ENCODE measurements around the gene TRIM7.
"Not testable (repeated sequence)": the region's sequence is repeated elsewhere in the genome, so short reads cannot be mapped to it uniquely, and the experiment has no call there.

The TRIM7 gene

DNA sequence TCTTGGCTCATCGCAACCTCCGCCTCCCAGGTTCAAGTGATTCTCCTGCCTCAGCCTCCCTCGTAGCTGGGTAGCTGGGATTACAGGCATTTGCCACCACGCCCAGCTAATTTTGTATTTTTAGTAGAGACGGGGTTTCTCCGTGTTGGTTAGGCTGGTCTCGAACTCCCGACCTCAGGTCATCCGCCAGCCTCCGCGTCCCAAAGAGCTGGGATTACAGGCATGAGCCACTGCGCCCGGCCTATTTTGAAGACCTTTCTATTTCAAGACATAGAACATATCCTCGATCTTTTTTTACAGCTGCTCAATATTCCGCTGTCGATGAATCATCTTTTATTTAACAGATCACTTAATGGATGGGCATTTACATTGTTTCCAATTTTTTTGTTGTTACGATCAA lies 5.7 kb upstream of the TRIM7 start:
- not testable (repeated sequence) for FAIRE-seq

- not testable (repeated sequence) for FAIRE-seq
These were observed 5.2 kb upstream of the TRIM7 start for GRCh38 chr5:181210148-181210547.

DNA sequence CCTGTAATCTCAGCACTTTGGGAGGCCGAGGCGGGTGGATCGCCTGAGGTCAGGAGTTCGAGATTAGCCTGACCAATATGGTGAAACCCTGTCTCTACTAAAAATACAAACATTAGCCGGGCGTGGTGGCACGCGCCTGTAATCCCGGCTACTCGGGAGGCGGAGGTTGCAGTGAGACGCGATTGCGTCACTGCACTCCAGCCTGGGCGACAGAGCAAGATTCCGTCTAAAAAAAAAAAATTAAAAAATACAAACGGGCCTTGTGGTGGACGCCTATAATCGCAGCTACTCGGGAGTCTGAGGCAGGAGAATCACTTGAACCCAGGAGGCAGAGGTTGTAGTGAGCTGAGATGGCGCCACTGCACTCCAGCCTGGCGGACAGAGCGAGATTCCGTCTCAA lies 4.0 kb upstream of the TRIM7 start:
- FAIRE-seq = not testable (repeated sequence)

GRCh38 chr5:181207960-181208253 lies 2.9 kb upstream of the TRIM7 start:
- no peak for FAIRE-seq

GRCh38 chr5:181207214-181207959 lies 2.4 kb upstream of the TRIM7 start:
- FAIRE-seq = peak; percentile 67

GRCh38 chr5:181205761-181206649 lies 1.0 kb upstream of the TRIM7 start:
- FAIRE-seq = no peak

- FAIRE-seq = no peak
These were observed 727 bp downstream of the TRIM7 start for GRCh38 chr5:181204113-181204825.

DNA sequence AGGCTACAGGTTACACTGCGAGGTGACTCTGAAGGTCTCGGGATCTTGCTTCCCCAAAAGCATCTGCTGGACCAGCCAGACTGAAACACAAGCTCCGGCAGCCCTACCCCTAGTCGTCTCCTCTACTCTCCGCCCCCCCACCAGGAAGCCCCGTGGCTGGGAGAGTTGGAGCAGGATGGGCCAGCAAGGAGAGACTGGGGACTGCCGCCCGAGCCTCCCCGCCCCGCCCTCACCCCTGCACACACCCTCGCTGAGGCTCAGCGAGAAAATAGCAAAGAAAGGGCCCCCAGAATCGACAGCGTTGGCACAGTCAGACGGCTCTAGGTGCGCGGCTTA lies 1.3 kb downstream of the TRIM7 start:
- FAIRE-seq = no peak

- FAIRE-seq = no peak
These were observed 1.8 kb downstream of the TRIM7 start for GRCh38 chr5:181203093-181203711.

- no peak for FAIRE-seq
These were observed 4.2 kb downstream of the TRIM7 start for GRCh38 chr5:181200816-181201215.

DNA sequence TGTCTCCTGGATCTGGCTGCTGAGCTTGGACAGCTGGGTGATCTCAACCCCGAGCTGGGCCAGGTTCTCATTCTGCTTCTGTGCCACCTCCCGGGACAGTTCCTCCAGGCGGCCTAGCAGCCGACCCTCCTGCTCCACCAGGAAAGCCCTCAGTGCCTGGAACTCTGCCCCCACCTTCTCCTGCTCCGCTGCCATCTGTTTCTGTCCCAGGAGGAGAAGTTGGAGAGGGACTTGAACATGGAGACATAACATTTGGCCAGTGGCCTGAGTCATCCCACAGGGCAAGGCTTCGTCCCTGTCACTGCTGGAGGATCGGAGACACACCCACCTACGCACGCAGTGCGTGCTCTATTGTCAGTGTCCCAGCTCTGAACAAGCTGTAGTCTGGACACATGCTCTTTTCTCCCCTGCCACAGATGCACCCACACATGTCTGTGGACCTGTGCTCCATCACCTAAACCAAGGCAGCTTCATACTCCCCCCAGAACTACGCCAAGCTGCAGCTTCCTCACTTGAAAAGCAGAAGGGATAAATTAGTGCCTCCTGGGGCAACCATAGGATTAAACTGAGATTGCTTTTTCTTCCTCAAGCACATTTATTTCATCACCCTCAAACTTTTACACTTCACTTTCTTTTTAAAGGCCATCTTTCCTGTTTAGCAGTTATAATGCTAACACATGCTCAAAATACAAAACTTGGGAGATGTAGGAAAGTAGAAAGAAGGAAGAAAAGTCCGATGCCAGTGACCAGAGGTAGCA lies 4.9 kb downstream of the TRIM7 start:
- no peak for FAIRE-seq

- no peak for FAIRE-seq
These were observed 6.0 kb downstream of the TRIM7 start for GRCh38 chr5:181198905-181199519.

GRCh38 chr5:181198106-181198685 lies 6.8 kb downstream of the TRIM7 start:
- FAIRE-seq = no peak

- FAIRE-seq = no peak
These were observed 7.6 kb downstream of the TRIM7 start for GRCh38 chr5:181197326-181197951.

- no peak for FAIRE-seq
These were observed 9.7 kb downstream of the TRIM7 start for GRCh38 chr5:181195249-181195761.

DNA sequence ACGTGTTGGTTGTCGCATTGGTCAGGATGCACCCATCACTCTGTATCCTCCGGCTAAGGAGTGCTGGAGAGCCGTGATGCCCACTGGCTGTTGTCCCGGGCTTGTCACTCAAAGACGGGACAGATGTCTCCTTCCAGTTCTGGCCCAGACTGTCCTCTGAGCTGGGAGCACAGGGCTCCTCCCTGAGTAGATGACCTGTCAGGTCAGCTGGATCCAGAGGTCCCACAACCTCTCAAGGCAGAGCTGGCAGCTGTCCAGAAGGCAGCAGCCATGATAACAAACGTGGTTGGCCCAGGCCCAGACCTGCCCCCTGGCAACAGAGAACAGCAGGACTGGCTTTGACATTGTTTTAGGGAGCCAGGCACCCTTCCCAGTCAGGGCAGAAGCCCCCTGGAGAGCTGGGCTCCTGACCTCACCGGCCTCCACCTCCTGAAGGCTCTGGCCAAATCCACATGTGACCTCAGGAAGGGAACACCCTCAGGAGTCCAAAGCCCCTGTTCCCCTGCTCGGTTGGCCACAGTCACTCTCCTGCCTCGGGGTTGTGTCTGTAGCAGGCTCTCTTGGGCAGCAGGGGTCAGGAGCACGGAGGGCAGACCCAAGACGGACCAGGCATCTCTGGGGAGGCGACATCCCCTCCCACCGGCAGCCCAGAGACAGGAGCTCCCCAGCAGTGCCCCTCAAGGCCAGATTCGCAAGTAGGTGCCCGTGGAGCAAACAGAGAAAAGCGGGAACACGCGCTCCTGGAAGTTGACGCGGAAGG lies 10.3 kb downstream of the TRIM7 start:
- FAIRE-seq = no peak

DNA sequence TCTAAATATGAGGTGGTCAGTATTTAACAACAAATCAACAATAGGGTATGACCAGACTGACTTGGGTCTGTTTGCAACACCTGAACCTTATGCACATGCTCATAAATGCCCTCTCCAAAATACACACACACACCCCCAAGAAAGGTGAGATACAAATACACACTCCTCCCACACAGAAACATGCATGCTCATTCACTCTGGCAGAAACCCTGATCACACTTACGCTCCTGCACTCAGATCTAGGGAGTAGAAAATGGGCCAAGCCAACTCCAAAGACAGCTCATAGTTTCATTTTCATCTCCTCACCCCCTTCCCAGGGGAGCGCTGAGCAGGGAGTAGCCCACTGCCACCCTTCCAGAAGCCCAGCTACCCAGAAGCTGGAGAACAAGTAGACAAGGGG lies 11.3 kb downstream of the TRIM7 start:
- FAIRE-seq = no peak

- no peak for FAIRE-seq
These were observed 12.5 kb downstream of the TRIM7 start for GRCh38 chr5:181192337-181193046.

DNA sequence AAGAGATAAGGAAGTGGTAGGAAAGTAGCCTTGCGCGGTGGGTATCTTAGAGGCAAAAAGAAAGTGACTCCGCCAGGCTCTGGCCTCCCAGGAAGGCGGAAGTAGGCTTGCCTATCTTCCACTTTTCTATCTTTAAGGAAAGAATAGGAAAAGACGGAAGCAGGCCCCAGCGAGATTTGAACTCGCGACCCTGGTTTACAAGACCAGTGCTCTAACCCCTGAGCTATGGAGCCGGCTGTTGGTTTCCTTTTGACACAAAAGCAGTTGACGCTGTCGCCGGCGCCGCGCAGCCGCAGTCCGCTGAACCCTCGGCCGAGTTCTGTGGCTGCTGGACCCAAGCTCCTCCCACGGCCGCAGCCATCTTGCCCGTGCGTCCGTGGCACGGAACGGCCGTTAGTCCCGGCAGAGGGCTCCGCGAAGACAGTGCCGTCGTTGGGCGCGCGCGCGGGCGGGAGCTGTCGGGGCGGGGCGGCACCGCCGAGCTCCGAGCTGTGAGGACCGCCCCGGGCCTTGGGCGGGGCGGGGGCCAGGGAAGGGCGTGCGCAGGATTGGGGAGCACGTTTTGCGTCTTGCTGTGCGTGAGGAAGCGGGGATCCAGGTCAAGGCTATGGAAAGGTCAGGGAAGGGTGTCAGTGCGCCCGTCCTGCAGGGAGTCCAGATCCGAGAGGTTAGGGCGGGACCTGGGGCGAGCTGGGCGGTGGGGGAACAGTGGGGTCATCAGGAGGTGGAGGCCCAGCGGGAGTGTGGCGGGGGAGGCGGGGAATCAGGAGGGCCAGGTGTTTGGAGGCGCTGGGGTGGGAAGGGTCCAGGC lies 13.3 kb downstream of the TRIM7 start:
- FAIRE-seq = peak; percentile 3
